CD14-positive monocyte (primary cell): ENCODE measurements around the gene CNDP2. TPM values are rescaled to one million over a fixed set of nuclear protein-coding genes. Genes with fewer than 3 reads are reported as not detected.

Experiments
- DNase-seq, 3 donors: peaks; one replicate each; pipeline ENCODE4 v3.0.0-alpha.2; 2011 to 2022
- H2AFZ ChIP-seq: 2 replicates; pipeline ENCODE4 v1.6.0; 2012; ENCODE audit warnings: mild to moderate bottlenecking, low read depth, low read length, inconsistent platforms; ENCODE audit not compliant: insufficient read depth, poor library complexity, severe bottlenecking
- H3K27ac ChIP-seq, 2 donors: 1 replicate in 1 of 2; 2 replicates in 1 of 2; pipeline ENCODE4 v1.5.1; 2012 to 2013; ENCODE audit warnings: low read length in 2 of 2, control low read depth in 1 of 2, inconsistent platforms in 1 of 2, low read depth in 1 of 2, mild to moderate bottlenecking in 1 of 2
- H3K27me3 ChIP-seq, 2 donors: one replicate each; pipeline versions ENCODE4 v1.6.0 to v1.6.1; 2011 to 2013; ENCODE audit warnings: low read length in 2 of 2; ENCODE audit not compliant: control insufficient read depth in 2 of 2, insufficient read depth in 2 of 2
- H3K36me3 ChIP-seq, 2 donors: replicated peaks in 1 of 2; 1 replicate in 1 of 2; 2 replicates in 1 of 2; pipeline versions ENCODE4 v1.5.1 to v1.6.1; 2012 to 2013; ENCODE audit warnings: low read length in 2 of 2, control low read depth in 1 of 2, inconsistent platforms in 1 of 2, mild to moderate bottlenecking in 1 of 2; ENCODE audit not compliant: insufficient read depth in 2 of 2, control insufficient read depth in 1 of 2
- H3K4me1 ChIP-seq, 2 donors: 1 replicate in 1 of 2; 2 replicates in 1 of 2; pipeline versions ENCODE4 v1.5.1 to v1.6.1; 2012 to 2013; ENCODE audit warnings: low read length in 2 of 2, control low read depth in 1 of 2, inconsistent platforms in 1 of 2, mild to moderate bottlenecking in 1 of 2, moderate library complexity in 1 of 2; ENCODE audit not compliant: insufficient read depth in 2 of 2, control insufficient read depth in 1 of 2
- H3K4me2 ChIP-seq: replicated peaks from 2 replicates; pipeline ENCODE3; 2012; ENCODE audit warnings: low read length, moderate library complexity, mild to moderate bottlenecking; ENCODE audit not compliant: poor library complexity, severe bottlenecking; ENCODE audit errors: extremely low read depth
- H3K4me3 ChIP-seq, 3 experiments: fragments of 200-600 bp in 1 of 3; sonication (generic) in 1 of 3; replicated peaks in 1 of 3; 1 replicate in 2 of 3; 2 replicates in 1 of 3; pipeline ENCODE4 v1.5.1; 2011 to 2013; ENCODE audit warnings: low read length in 3 of 3, mild to moderate bottlenecking in 3 of 3, control low read depth in 2 of 3, low read depth in 2 of 3, inconsistent platforms in 1 of 3, moderate library complexity in 1 of 3
- H3K79me2 ChIP-seq: 2 replicates; pipeline ENCODE4 v1.6.0; 2012; ENCODE audit warnings: mild to moderate bottlenecking, control low read depth, inconsistent platforms, low read length, moderate library complexity; ENCODE audit not compliant: insufficient read depth
- H3K9ac ChIP-seq: 2 replicates; pipeline ENCODE4 v1.6.0; 2017; ENCODE audit warnings: low read length, mild to moderate bottlenecking; ENCODE audit not compliant: insufficient read depth, poor library complexity, severe bottlenecking
- H3K9me3 ChIP-seq, 2 donors: replicated peaks in 1 of 2; 1 replicate in 1 of 2; 2 replicates in 1 of 2; pipeline versions ENCODE4 v1.5.1 to v1.6.1; 2012 to 2013; ENCODE audit warnings: low read length in 2 of 2, control low read depth in 1 of 2; ENCODE audit not compliant: control insufficient read depth in 1 of 2, insufficient read depth in 1 of 2
- H4K20me1 ChIP-seq: 2 replicates; pipeline ENCODE4 v1.6.0; 2012; ENCODE audit warnings: mild to moderate bottlenecking, low read length, control low read depth, moderate library complexity; ENCODE audit not compliant: insufficient read depth
- H3K27ac Mint-ChIP-seq, 7 donors: one replicate each; pipeline ENCODE4 v1.8.0; 2020; ENCODE audit warnings: mild to moderate bottlenecking in 7 of 7, mixed read lengths in 7 of 7, moderate library complexity in 6 of 7, inconsistent platforms in 2 of 7
- H3K27me3 Mint-ChIP-seq, 3 donors: one replicate each; pipeline ENCODE4 v1.8.0; 2021 to 2022; ENCODE audit warnings: low read depth in 3 of 3, mild to moderate bottlenecking in 3 of 3, mixed read lengths in 3 of 3, moderate library complexity in 3 of 3, inconsistent platforms in 1 of 3
- H3K36me3 Mint-ChIP-seq, 2 donors: one replicate each; pipeline ENCODE4 v1.8.0; 2020; ENCODE audit warnings: mixed read lengths in 2 of 2, inconsistent platforms in 1 of 2, mild to moderate bottlenecking in 1 of 2
- H3K4me1 Mint-ChIP-seq: one replicate; pipeline ENCODE4 v1.8.0; 2020; ENCODE audit warnings: mild to moderate bottlenecking, mixed read lengths
- H3K4me3 Mint-ChIP-seq, 2 donors: one replicate each; pipeline ENCODE4 v1.8.0; 2020; ENCODE audit warnings: mild to moderate bottlenecking in 2 of 2, mixed read lengths in 2 of 2, moderate library complexity in 1 of 2
- H3K9me3 Mint-ChIP-seq, 7 donors: one replicate each; pipeline ENCODE4 v1.8.0; 2020 to 2022; ENCODE audit warnings: mixed read lengths in 7 of 7, mild to moderate bottlenecking in 6 of 7, moderate library complexity in 6 of 7, inconsistent platforms in 2 of 7
- CTCF ChIP-seq: fragments of 200-600 bp; IDR thresholded peaks from one replicate; pipeline ENCODE4 v1.8.0; 2022; ENCODE audit warnings: antibody characterized with exemption, mild to moderate bottlenecking
- WGBS: methylation state at CpG from one replicate; pipeline ENCODE4 v1.1.5; 2013; ENCODE audit warnings: missing lambda C conversion rate; ENCODE audit not compliant: insufficient coverage; 5-methylcytosine and 5-hydroxymethylcytosine counted together
- intact Hi-C, 2 donors: fragments of 100-400 bp; cut with micrococcal nuclease; formaldehyde crosslinking; loops; one replicate each; pipeline versions ENCODE4 v1.15.0 to v1.15.1; 2023
- polyA plus RNA-seq, 3 donors: library from polyadenylated mRNA; depleted of rRNA in 1 of 3; unstranded in 2 of 3; stranded (reverse) in 1 of 3; fragments of 300-500 nt in 2 of 3; fragments of >200 nt in 1 of 3; fragmentation: Illumina TruSeq in 2 of 3; gene quantifications; 1 replicate in 2 of 3; 2 replicates in 1 of 3; pipeline ENCODE4 v1.2.3, GENCODE V29; 2012 to 2021

CNDP2 gene
- polyA plus RNA-seq, 3 donors = 103 to 186 (median 122) TPM

- WGBS = 93% methylated on average over 10 of the region's 11 CpGs
- no peaks in the 10 kb centered on the region for H3K36me3 Mint-ChIP-seq
- no peak overlapping the region for H3K27ac Mint-ChIP-seq
- H3K27me3 Mint-ChIP-seq = peaks cover 1 to 3% (median 2%) of the 10 kb centered on the region in 3 donors
- Histone ChIP-seq H3K4me1 (no peaks in the 10 kb centered on the region), H3K27me3 (no peaks in the 10 kb centered on the region), H2AFZ (no peak overlapping the region), H4K20me1 (no peaks in the 10 kb centered on the region), H3K36me3 (no peaks in the 10 kb centered on the region), H3K9me3 (no peaks in the 10 kb centered on the region), H3K79me2 (no peaks in the 10 kb centered on the region), H3K4me3 (no peak overlapping the region), H3K9ac (no peak overlapping the region), H3K4me2 (no peak overlapping the region), H3K27ac (no peak overlapping the region)
- H3K4me3 Mint-ChIP-seq = no peak overlapping the region
- peaks cover 3% of the 10 kb centered on the region for H3K4me1 Mint-ChIP-seq
- TF ChIP-seq CTCF = no peak
- intact Hi-C loops = no loop called here
- peaks cover 0 to 7% (median 0%) of the 10 kb centered on the region in 7 donors for H3K9me3 Mint-ChIP-seq
- DNase-seq = no peak
These were observed 43.1 kb downstream of the CNDP2 start for GRCh38 chr18:74539289-74539688.

GRCh38 chr18:74540652-74541421, 44.7 kb downstream of the CNDP2 start:
- H3K36me3 ChIP-seq = no peaks in the 10 kb centered on the region
- peaks cover 0 to 7% (median 0%) of the 10 kb centered on the region in 7 donors for H3K9me3 Mint-ChIP-seq
- no peak overlapping the region for H3K27ac ChIP-seq
- H3K4me3 ChIP-seq = no peak overlapping the region
- no peak overlapping the region for H3K4me2 ChIP-seq
- H3K4me3 Mint-ChIP-seq = no peak overlapping the region
- H4K20me1 ChIP-seq = no peaks in the 10 kb centered on the region
- H3K27me3 ChIP-seq = no peaks in the 10 kb centered on the region
- no peak overlapping the region for H2AFZ ChIP-seq
- no peak overlapping the region for H3K27ac Mint-ChIP-seq
- no peaks in the 10 kb centered on the region for H3K79me2 ChIP-seq
- DNase-seq = no peak
- no peak for TF ChIP-seq CTCF
- WGBS = 90% methylated on average over 15 of the region's 20 CpGs
- no peaks in the 10 kb centered on the region for H3K9me3 ChIP-seq
- H3K4me1 Mint-ChIP-seq = peaks cover 3% of the 10 kb centered on the region
- intact Hi-C loops = no loop called here
- no peaks in the 10 kb centered on the region for H3K4me1 ChIP-seq
- H3K36me3 Mint-ChIP-seq = no peaks in the 10 kb centered on the region
- no peak overlapping the region for H3K9ac ChIP-seq
- peaks cover 1 to 4% (median 3%) of the 10 kb centered on the region in 3 donors for H3K27me3 Mint-ChIP-seq
